HepG2 (cell line): ENCODE data around the gene DENND11. TPM values are rescaled to one million over a fixed set of nuclear protein-coding genes. Genes with fewer than 3 reads are reported as not detected.

Experiments
- CERS6 ChIP-seq: sonication (generic); formaldehyde crosslinking; IDR thresholded peaks from 2 replicates; pipeline ENCODE4 v1.5.0; 2020; ENCODE audit warnings: missing genetic modification reagents
- HNRNPL ChIP-seq: fragments of 200-400 bp; formaldehyde crosslinking; IDR thresholded peaks from 2 replicates; pipeline ENCODE4 v1.6.1; 2017; ENCODE audit warnings: mild to moderate bottlenecking, low read depth, low read length
- HNRNPLL ChIP-seq: fragments of 200-400 bp; formaldehyde crosslinking; IDR thresholded peaks from 2 replicates; pipeline ENCODE4 v1.6.1; 2017; ENCODE audit warnings: mild to moderate bottlenecking, low read depth, low read length; ENCODE audit not compliant: poor library complexity, severe bottlenecking
- IRF9 ChIP-seq: sonication (generic); formaldehyde crosslinking; IDR thresholded peaks from 2 replicates; pipeline ENCODE4 v1.8.0; 2022; ENCODE audit warnings: missing genetic modification reagents, mild to moderate bottlenecking, borderline replicate concordance
- JUN ChIP-seq: sonication (generic); formaldehyde crosslinking; IDR thresholded peaks from 2 replicates; pipeline ENCODE4 v1.4.0; 2020; ENCODE audit warnings: mild to moderate bottlenecking, missing genetic modification reagents
- MAF1 ChIP-seq: sonication (generic); formaldehyde crosslinking; IDR thresholded peaks from 2 replicates; pipeline ENCODE4 v1.5.0; 2020; ENCODE audit warnings: missing genetic modification reagents, borderline replicate concordance
- POLR2AphosphoS2 ChIP-seq: IDR thresholded peaks from 2 replicates; pipeline ENCODE4 v1.6.1; 2011; ENCODE audit warnings: low read depth, low read length, improper control_type of control experiment
- POLR2G ChIP-seq: fragments of 200-400 bp; formaldehyde crosslinking; IDR thresholded peaks from 2 replicates; pipeline ENCODE4 v1.6.1; 2018; ENCODE audit warnings: mild to moderate bottlenecking, low read depth, low read length, moderate library complexity
- RAD51 ChIP-seq: fragments of 450-650 bp; IDR thresholded peaks from 2 replicates; pipeline ENCODE4 v1.6.1; 2016; ENCODE audit warnings: borderline replicate concordance
- STAT6 ChIP-seq: sonication (generic); formaldehyde crosslinking; IDR thresholded peaks from 2 replicates; pipeline ENCODE4 v1.4.0; 2020; ENCODE audit warnings: missing genetic modification reagents, mild to moderate bottlenecking, borderline replicate concordance
- ZC3H13 ChIP-seq: sonication (generic); formaldehyde crosslinking; IDR thresholded peaks from 2 replicates; pipeline ENCODE4 v1.8.1; 2023; ENCODE audit warnings: mild to moderate bottlenecking, missing genetic modification reagents, moderate library complexity
- ZMAT3 ChIP-seq: sonication (generic); formaldehyde crosslinking; conservative IDR thresholded peaks from 2 replicates; pipeline ENCODE4 v1.7.0; 2021; ENCODE audit warnings: missing genetic modification reagents
- ZNF263 ChIP-seq: sonication (generic); formaldehyde crosslinking; IDR thresholded peaks from 2 replicates; pipeline ENCODE4 v1.4.0; 2020; ENCODE audit warnings: missing genetic modification reagents
- ZNF549 ChIP-seq: sonication (generic); formaldehyde crosslinking; IDR thresholded peaks from 2 replicates; pipeline ENCODE4 v1.5.0; 2020; ENCODE audit warnings: missing genetic modification reagents
- polyA plus RNA-seq, 8 experiments: library from polyadenylated mRNA; depleted of rRNA in 3 of 8; stranded (reverse) in 7 of 8; unstranded in 1 of 8; fragments of >200 nt; fragmentation: Illumina TruSeq in 4 of 8; extraction: Trizol in 4 of 8; gene quantifications; 2 replicates each; pipeline versions ENCODE4 v1.2.1 to v1.2.3, GENCODE V29; 2011 to 2016; ENCODE audit warnings: low read depth in 4 of 8, missing spikeins in 1 of 8, mixed read lengths in 1 of 8; ENCODE audit not compliant: insufficient read depth in 1 of 8
- total RNA-seq, 5 experiments: library from RNA; depleted of rRNA; stranded (reverse); fragments of >200 nt; fragmentation: Illumina TruSeq; extraction: Trizol; gene quantifications; 2 replicates each; pipeline ENCODE4 v1.2.3, GENCODE V29; 2016; ENCODE audit warnings: low read depth in 1 of 5
- TF ChIP-seq, protein P1 (sequence below), 2 experiments: fragments of 450-650 bp in 1 of 2; sonication (generic) in 1 of 2; formaldehyde crosslinking; IDR thresholded peaks; 2 replicates each; pipeline versions ENCODE4 v1.5.0 to v1.8.0; 2020 to 2022; ENCODE audit warnings: mild to moderate bottlenecking in 1 of 2, missing genetic modification reagents in 1 of 2
- TF ChIP-seq, protein P2 (sequence below), 2 experiments: sonication (generic) in 1 of 2; formaldehyde crosslinking in 1 of 2; IDR thresholded peaks; 2 replicates each; pipeline versions ENCODE4 v1.4.0 to v1.6.1; 2018 to 2020; ENCODE audit warnings: missing genetic modification reagents in 2 of 2, borderline replicate concordance in 1 of 2, low read depth in 1 of 2, mild to moderate bottlenecking in 1 of 2, missing biosample characterization in 1 of 2
- TF ChIP-seq, protein P3 (sequence below): sonication (generic); formaldehyde crosslinking; IDR thresholded peaks from 2 replicates; pipeline ENCODE4 v1.5.0; 2020; ENCODE audit warnings: missing genetic modification reagents
- TF ChIP-seq, protein P4 (sequence below): sonication (generic); formaldehyde crosslinking; IDR thresholded peaks from 2 replicates; pipeline ENCODE4 v1.5.1; 2020; ENCODE audit warnings: mild to moderate bottlenecking, missing genetic modification reagents, borderline replicate concordance

The DENND11 gene
- total and polyA plus RNA-seq, 2 of the 13 experiments (the other 11 are each of a cell fraction or from before 2014, with no cell fraction given), result 7.1 to 10.5 TPM

GRCh38 chr7:141695803-141696289, 6.1 kb downstream of the DENND11 start (continued):
- TF ChIP-seq, protein P1, sequence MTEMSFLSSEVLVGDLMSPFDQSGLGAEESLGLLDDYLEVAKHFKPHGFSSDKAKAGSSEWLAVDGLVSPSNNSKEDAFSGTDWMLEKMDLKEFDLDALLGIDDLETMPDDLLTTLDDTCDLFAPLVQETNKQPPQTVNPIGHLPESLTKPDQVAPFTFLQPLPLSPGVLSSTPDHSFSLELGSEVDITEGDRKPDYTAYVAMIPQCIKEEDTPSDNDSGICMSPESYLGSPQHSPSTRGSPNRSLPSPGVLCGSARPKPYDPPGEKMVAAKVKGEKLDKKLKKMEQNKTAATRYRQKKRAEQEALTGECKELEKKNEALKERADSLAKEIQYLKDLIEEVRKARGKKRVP (CRISPR knock-in tag; IDR thresholded peaks at IDR 0.05), result no peak; a peak in 1 of 4 replicates
- TF ChIP-seq CERS6 (CRISPR knock-in tag), result no peak
- peak; percentile 91 for TF ChIP-seq ZNF263 (CRISPR knock-in tag)
- 0 out of 2 replicates have a peak, but pooled peaks have one; percentile 43 for TF ChIP-seq HNRNPL
- TF ChIP-seq, protein P2, sequence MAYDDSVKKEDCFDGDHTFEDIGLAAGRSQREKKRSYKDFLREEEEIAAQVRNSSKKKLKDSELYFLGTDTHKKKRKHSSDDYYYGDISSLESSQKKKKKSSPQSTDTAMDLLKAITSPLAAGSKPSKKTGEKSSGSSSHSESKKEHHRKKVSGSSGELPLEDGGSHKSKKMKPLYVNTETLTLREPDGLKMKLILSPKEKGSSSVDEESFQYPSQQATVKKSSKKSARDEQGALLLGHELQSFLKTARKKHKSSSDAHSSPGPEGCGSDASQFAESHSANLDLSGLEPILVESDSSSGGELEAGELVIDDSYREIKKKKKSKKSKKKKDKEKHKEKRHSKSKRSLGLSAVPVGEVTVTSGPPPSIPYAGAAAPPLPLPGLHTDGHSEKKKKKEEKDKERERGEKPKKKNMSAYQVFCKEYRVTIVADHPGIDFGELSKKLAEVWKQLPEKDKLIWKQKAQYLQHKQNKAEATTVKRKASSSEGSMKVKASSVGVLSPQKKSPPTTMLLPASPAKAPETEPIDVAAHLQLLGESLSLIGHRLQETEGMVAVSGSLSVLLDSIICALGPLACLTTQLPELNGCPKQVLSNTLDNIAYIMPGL (CRISPR knock-in tag; IDR thresholded peaks at IDR 0.05; ENCODE audit: borderline replicate concordance in 1 of 2, low read depth in 1 of 2), result peak in 1 of 2 experiments; percentile 13; a peak in 1 of 4 replicates
- no peak for TF ChIP-seq MAF1 (CRISPR knock-in tag)
- TF ChIP-seq ZMAT3, result no peak
- TF ChIP-seq ZC3H13, result no peak
- TF ChIP-seq POLR2AphosphoS2, result no peak
- no peak for TF ChIP-seq STAT6 (CRISPR knock-in tag)
- no peak; the same call in 1 of the 2 replicates for TF ChIP-seq IRF9 (CRISPR knock-in tag)
- no peak for TF ChIP-seq HNRNPLL
- no peak for TF ChIP-seq RAD51
- TF ChIP-seq JUN (CRISPR knock-in tag), result 0 out of 2 replicates have a peak, but pooled peaks have one; percentile 57
- TF ChIP-seq, protein P3, sequence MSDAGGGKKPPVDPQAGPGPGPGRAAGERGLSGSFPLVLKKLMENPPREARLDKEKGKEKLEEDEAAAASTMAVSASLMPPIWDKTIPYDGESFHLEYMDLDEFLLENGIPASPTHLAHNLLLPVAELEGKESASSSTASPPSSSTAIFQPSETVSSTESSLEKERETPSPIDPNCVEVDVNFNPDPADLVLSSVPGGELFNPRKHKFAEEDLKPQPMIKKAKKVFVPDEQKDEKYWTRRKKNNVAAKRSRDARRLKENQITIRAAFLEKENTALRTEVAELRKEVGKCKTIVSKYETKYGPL (CRISPR knock-in tag), result no peak
- TF ChIP-seq, protein P4, sequence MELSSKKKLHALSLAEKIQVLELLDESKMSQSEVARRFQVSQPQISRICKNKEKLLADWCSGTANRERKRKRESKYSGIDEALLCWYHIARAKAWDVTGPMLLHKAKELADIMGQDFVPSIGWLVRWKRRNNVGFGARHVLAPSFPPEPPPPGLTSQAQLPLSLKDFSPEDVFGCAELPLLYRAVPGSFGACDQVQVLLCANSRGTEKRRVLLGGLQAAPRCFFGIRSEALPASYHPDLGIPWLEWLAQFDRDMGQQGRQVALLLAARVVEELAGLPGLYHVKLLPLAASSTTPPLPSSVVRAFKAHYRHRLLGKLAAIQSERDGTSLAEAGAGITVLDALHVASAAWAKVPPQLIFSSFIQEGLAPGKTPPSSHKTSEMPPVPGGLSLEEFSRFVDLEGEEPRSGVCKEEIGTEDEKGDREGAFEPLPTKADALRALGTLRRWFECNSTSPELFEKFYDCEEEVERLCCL (CRISPR knock-in tag), result no peak
- TF ChIP-seq ZNF549, result no peak
- no peak for TF ChIP-seq POLR2G
